Measurements from ENCODE around the gene RUNX1.

Gene RUNX1

DNA sequence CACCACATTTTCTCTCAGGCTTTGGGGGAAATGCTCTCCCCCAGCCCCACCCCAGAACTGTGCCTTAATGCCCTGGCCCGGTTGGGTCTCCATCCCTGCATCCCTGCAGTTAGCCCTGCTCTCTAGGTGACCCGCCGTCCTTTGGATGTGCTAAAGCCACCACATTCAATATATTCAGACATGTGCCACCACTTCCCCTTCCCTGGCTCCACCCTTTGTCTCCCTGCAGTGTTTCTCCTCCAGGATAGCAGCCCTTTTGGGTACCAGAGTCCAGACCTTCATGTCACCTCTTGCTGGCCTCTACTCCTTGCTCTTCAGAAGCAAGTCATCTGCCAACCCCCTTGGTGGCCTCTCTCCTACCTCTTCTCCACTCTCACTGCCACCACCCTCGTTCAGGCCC, 41.8 kb downstream of the RUNX1 start:
- TF ChIP-seq, protein P1, sequence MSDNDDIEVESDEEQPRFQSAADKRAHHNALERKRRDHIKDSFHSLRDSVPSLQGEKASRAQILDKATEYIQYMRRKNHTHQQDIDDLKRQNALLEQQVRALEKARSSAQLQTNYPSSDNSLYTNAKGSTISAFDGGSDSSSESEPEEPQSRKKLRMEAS (IDR thresholded peaks at IDR 0.05; ENCODE audit: low read depth, low read length): no peak
- no peak overlapping the region for H3K4me3 ChIP-seq (ENCODE audit: low read depth, low read length)
- DNase-seq (ENCODE audit: low read depth): no peak

DNA sequence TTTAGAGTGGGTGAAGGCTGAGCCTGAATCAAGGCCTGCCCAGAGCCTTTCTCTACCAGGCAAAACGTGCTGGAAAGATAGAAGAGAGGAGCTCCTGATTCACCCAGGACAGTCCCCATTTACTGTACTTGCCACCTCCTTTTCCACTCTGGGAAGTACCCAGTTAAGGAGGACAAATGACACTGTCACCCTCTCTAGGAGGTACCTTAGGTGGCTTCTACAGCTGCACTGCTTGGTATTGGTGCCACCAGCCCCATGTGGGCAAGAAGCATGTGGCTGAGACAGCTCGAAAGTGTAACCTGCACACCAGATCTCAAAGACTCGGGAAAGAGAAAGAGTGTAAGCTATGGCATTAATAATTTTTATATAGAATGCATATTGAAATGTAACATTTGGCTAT, 42.3 kb downstream of the RUNX1 start:
- TF ChIP-seq, protein P1 (IDR thresholded peaks at IDR 0.05; ENCODE audit: low read depth, low read length): no peak
- TF ChIP-seq MYC (IDR thresholded peaks at IDR 0.05; ENCODE audit: low read depth, low read length): no peak
- no peak for DNase-seq (ENCODE audit: low read depth)
- no peak overlapping the region for H3K4me3 ChIP-seq (ENCODE audit: low read depth, low read length)

DNA sequence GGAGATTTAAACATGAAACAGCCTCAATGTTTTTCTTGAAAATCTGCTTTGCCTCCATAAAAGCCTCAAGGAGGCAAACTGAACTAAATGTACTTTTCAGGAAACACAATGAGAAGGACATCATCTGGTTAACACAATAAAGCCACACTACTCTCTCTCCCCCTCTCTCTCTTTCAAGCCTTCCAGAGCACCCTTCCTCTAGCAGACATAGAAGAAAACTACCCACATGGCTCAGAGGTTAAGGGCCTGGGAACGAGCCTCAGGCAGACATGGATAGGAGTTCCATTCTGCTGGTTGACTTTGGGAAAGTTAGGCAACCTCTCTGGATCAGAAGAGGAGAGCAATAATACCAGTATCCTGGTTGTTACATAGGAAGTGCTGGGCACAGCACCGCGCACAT, 42.9 kb downstream of the RUNX1 start:
- TF ChIP-seq, protein P1 (IDR thresholded peaks at IDR 0.05; ENCODE audit: low read depth, low read length): no peak
- TF ChIP-seq MYC (IDR thresholded peaks at IDR 0.05; ENCODE audit: low read depth, low read length) (no peak), POLR2A (IDR thresholded peaks at IDR 0.05; ENCODE audit: extremely low read depth, insufficient read length) (no peak)
- TF ChIP-seq, protein P2, sequence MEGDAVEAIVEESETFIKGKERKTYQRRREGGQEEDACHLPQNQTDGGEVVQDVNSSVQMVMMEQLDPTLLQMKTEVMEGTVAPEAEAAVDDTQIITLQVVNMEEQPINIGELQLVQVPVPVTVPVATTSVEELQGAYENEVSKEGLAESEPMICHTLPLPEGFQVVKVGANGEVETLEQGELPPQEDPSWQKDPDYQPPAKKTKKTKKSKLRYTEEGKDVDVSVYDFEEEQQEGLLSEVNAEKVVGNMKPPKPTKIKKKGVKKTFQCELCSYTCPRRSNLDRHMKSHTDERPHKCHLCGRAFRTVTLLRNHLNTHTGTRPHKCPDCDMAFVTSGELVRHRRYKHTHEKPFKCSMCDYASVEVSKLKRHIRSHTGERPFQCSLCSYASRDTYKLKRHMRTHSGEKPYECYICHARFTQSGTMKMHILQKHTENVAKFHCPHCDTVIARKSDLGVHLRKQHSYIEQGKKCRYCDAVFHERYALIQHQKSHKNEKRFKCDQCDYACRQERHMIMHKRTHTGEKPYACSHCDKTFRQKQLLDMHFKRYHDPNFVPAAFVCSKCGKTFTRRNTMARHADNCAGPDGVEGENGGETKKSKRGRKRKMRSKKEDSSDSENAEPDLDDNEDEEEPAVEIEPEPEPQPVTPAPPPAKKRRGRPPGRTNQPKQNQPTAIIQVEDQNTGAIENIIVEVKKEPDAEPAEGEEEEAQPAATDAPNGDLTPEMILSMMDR (IDR thresholded peaks at IDR 0.05; ENCODE audit: low read depth, low read length): no peak
- no peak for DNase-seq (ENCODE audit: low read depth)
- no peak overlapping the region for H3K4me3 ChIP-seq (ENCODE audit: low read depth, low read length)

DNA sequence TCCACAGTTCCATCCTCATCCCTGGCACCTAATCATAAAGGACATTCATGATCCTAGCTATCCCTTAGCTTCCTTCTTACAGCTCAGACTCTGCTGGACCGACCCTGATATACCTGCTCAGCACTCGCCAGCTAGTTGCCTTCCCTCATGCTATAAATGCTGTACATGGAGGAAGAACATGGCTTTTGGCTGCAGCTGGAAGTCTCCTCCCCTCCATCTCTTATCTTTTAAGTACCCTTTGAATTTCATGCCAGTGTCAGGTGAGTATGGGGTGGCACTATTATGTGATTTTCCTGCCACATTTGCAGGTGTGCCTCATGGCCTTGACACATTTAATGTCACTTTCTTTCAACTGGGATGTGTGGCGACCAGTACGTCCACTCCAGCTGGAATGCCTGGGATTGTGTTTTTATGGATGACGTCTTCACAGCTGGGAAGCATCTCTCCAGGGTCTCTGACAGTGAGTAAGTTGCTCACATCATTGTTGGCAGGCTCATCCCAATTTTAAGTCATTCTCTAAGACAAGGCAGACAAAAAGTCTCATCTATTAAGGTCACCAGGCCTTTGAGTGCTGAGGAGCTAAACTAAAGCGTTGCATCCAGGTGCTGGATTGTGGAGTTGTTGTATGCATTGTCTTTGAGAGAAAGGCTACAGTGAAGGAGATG, 43.4 kb downstream of the RUNX1 start:
- no peak overlapping the region for H3K4me3 ChIP-seq (ENCODE audit: low read depth, low read length)
- no peak for DNase-seq (ENCODE audit: low read depth)
- TF ChIP-seq, protein P2 (IDR thresholded peaks at IDR 0.05; ENCODE audit: low read depth, low read length): no peak
- TF ChIP-seq, protein P1 (IDR thresholded peaks at IDR 0.05; ENCODE audit: low read depth, low read length): no peak
- TF ChIP-seq MYC (IDR thresholded peaks at IDR 0.05; ENCODE audit: low read depth, low read length) (no peak), POLR2A (IDR thresholded peaks at IDR 0.05; ENCODE audit: extremely low read depth, insufficient read length) (no peak)

DNA sequence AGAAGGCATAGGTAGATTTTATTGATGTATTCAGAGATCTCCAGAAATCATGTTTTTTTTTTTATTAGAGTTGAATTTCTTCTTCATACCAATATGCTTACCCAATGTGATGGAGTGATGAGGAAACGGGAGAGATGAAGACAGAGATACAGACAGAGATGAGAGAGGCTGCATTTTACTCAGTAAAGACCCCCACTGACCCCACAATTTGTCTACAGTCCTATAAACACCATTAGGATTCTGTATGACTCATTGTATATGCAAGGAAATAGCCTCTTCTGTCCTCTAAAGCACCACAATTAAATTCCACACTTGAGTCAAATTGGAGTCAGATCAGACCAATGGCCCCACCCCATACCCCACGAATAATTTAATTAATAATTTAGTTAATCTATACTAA, 44.0 kb downstream of the RUNX1 start:
- no peak for DNase-seq (ENCODE audit: low read depth)
- TF ChIP-seq, protein P2 (IDR thresholded peaks at IDR 0.05; ENCODE audit: low read depth, low read length): no peak
- TF ChIP-seq MYC (IDR thresholded peaks at IDR 0.05; ENCODE audit: low read depth, low read length) (no peak), POLR2A (IDR thresholded peaks at IDR 0.05; ENCODE audit: extremely low read depth, insufficient read length) (no peak)
- TF ChIP-seq, protein P1 (IDR thresholded peaks at IDR 0.05; ENCODE audit: low read depth, low read length): no peak

DNA sequence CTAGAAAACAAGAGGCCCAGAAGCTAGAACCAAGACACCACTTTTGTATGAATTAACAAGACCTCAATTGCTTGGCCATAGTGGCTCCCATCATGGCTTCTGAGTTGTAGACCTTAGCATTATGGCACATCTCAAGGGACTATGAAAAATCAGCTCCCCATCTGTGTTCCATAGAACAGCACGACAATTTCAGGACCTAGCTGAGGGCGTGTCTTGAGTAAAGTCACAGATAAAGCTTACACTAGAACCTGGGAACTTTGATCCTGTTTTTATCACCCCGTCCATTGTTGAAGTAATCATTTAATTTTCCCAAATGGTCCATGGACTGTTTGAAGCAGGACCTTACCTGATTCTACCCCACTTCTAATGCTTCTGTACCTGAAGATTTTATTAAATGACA, 44.8 kb downstream of the RUNX1 start:
- no peak for TF ChIP-seq MYC (IDR thresholded peaks at IDR 0.05; ENCODE audit: low read depth, low read length)
- TF ChIP-seq, protein P1 (IDR thresholded peaks at IDR 0.05; ENCODE audit: low read depth, low read length): no peak
- TF ChIP-seq, protein P2 (IDR thresholded peaks at IDR 0.05; ENCODE audit: low read depth, low read length): no peak
- no peak for TF ChIP-seq POLR2A (IDR thresholded peaks at IDR 0.05; ENCODE audit: extremely low read depth, insufficient read length)
- DNase-seq (ENCODE audit: low read depth): no peak
- no peak overlapping the region for H3K4me3 ChIP-seq (ENCODE audit: low read depth, low read length)

More for the DNA sequence above, 44.0 kb downstream of the RUNX1 start:
- no peak overlapping the region for H3K4me3 ChIP-seq (ENCODE audit: low read depth, low read length)
